HG03108 (cell line): ENCODE results near the gene S100A9.
"Not testable (repeated sequence)": the region's sequence is repeated elsewhere in the genome, so short reads cannot be mapped to it uniquely, and the experiment has no call there.

Source experiments
- ATAC-seq: cut with Tn5 transposase; IDR thresholded peaks from one replicate; pipeline ENCODE4 v1.9.1; 2021; ENCODE audit warnings: moderate library complexity; ENCODE audit not compliant: unreplicated experiment

Gene S100A9

GRCh38 chr1:153357853-153358690 lies at the start of gene S100A9:
S100A9 (plus strand) TSS chr1:153357854; CDS start chr1:153358284, 430 bp downstream.
- no peak for ATAC-seq

- no peak for ATAC-seq
Observed at GRCh38 chr1:153308540-153308939, 49.1 kb upstream of the S100A9 start.

GRCh38 chr1:153309441-153309840 lies 48.2 kb upstream of the S100A9 start:
- ATAC-seq = no peak

GRCh38 chr1:153310526-153310925 lies 47.1 kb upstream of the S100A9 start:
- ATAC-seq = no peak

GRCh38 chr1:153312570-153313186 lies 45.0 kb upstream of the S100A9 start, which contains the start of gene PGLYRP3:
PGLYRP3 (minus strand) TSS chr1:153312952; CDS start chr1:153310665, 2,287 bp downstream.
- ATAC-seq = no peak

GRCh38 chr1:153313288-153313687 lies 44.4 kb upstream of the S100A9 start:
- ATAC-seq = no peak

GRCh38 chr1:153314388-153314787 lies 43.3 kb upstream of the S100A9 start:
- ATAC-seq = not testable (repeated sequence)

- not testable (repeated sequence) for ATAC-seq
Observed at GRCh38 chr1:153316013-153316412, 41.6 kb upstream of the S100A9 start.

- ATAC-seq = not testable (repeated sequence)
Observed at GRCh38 chr1:153318145-153318544, 39.5 kb upstream of the S100A9 start.

GRCh38 chr1:153322568-153322967 lies 35.1 kb upstream of the S100A9 start:
- ATAC-seq = no peak

GRCh38 chr1:153324912-153325311 lies 32.7 kb upstream of the S100A9 start:
- ATAC-seq = no peak

GRCh38 chr1:153333902-153334301 lies 23.8 kb upstream of the S100A9 start:
- ATAC-seq = no peak

GRCh38 chr1:153336650-153337049 lies 21.0 kb upstream of the S100A9 start:
- no peak for ATAC-seq

- no peak for ATAC-seq
Observed at GRCh38 chr1:153337980-153338853, 19.4 kb upstream of the S100A9 start.

GRCh38 chr1:153339802-153340201 lies 17.9 kb upstream of the S100A9 start:
- no peak for ATAC-seq

GRCh38 chr1:153340356-153340755 lies 17.3 kb upstream of the S100A9 start:
- ATAC-seq = no peak

GRCh38 chr1:153341431-153341934 lies 16.2 kb upstream of the S100A9 start:
- no peak for ATAC-seq

- ATAC-seq = no peak
Observed at GRCh38 chr1:153342178-153342577, 15.5 kb upstream of the S100A9 start.

- no peak for ATAC-seq
Observed at GRCh38 chr1:153343040-153343681, 14.5 kb upstream of the S100A9 start.
